GM12873 (cell line): ENCODE results near the gene SOS1.

Experiments
- TF ChIP-seq, protein P1 (sequence below): IDR thresholded peaks from 2 replicates; pipeline ENCODE4 v1.5.1; 2012; ENCODE audit warnings: low read depth, mild to moderate bottlenecking, moderate library complexity, low read length, control low read depth; ENCODE audit not compliant: insufficient read depth; ENCODE audit errors: missing control alignments

The SOS1 gene

DNA sequence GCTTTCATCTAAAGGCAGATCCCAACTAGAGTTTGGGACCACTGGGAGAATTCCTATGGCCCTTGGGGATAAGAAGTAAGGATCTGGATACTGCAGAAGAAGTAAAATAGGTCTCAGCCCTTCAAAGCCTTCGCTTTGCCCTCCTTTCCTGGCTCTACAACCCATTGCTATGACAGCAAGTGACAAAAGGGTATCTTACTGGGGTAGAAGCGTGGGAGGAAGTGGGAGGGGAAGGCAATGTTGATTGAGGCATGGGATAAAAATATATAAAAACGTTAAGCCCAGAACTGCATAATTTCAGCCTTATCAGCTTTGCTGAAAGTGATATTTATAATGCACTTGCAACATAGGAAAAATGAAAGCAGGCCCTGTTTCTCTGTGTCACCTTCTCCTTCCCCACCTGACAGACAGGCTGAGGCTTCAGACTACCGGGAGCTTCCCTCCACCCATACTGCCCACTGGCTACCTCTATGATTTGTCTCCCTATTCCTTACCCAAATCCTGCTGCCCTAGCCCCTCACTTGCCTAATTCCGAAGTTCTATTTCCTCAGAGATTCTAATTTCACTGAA is 14.9 kb upstream of the SOS1 start:
- TF ChIP-seq, protein P1, sequence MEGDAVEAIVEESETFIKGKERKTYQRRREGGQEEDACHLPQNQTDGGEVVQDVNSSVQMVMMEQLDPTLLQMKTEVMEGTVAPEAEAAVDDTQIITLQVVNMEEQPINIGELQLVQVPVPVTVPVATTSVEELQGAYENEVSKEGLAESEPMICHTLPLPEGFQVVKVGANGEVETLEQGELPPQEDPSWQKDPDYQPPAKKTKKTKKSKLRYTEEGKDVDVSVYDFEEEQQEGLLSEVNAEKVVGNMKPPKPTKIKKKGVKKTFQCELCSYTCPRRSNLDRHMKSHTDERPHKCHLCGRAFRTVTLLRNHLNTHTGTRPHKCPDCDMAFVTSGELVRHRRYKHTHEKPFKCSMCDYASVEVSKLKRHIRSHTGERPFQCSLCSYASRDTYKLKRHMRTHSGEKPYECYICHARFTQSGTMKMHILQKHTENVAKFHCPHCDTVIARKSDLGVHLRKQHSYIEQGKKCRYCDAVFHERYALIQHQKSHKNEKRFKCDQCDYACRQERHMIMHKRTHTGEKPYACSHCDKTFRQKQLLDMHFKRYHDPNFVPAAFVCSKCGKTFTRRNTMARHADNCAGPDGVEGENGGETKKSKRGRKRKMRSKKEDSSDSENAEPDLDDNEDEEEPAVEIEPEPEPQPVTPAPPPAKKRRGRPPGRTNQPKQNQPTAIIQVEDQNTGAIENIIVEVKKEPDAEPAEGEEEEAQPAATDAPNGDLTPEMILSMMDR: no peak

DNA sequence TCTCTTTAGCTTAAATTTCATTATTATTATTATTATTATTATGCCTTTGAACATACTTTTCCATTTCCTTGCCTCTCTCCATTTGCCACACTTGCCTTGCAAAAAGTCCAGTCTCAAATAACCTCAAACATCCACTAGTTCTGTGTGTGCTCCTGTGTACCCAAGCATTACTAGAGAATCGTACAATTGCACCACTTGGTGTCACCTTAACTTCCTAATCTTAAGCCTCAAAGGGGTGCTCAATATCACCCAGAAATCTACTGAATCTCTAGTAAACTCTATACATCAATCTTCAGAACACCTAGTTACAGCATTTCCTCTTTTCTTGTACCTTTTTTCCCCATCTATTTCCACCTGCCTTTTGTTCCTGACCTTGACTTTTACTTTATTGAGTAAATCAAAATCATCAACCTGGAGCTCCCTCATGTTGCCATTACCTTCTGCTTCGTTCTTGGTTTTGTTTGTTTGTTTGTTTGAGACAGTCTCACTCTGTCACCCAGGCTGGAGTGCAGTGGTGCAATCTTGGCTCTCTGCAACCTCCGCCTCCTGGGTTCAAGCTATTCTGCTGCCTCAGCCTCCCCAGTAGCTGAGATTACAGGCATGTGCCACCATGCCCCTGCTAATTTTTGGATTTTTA is 12.5 kb upstream of the SOS1 start:
- TF ChIP-seq, protein P1: no peak

DNA sequence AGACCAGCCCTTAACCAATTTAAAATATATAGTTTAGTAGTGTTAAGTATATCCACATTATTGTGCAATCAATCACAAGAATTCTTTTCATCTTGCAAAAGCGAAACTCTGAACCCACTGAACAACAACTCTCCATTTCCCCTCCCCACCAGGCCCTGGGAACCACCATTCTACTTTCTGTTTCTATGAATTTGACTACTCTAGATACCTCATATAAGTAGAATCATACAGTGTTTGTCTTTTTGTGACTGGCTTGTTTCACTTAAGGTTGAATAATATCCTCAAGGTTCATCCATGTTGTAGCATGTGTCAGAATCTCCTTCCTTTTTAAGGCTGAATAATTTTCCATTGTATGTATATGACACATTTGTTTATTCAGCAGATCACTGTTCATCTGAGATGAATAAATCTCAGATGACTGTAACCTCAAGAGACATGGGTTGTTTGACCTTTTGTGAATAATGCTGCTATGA is 8.1 kb upstream of the SOS1 start:
- TF ChIP-seq, protein P1: no peak

DNA sequence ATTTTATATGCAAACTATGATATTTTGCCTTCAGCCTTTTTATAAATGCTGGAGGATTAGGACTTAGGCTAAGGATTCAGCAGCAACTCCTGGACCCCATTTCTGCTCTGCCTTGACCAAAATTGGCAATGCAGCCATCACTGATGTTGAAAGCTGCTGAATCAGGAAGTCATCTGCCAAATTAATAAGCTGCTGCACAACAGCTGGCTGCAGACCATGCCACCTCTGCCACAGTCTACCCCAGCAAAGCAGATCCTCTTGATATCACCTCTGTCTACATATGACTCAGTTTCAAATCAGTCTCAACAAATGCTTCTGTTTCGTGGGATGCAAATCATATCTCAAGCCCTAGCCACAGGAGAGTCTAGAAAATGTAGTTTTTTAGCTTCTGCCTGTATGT is 7.1 kb upstream of the SOS1 start:
- TF ChIP-seq, protein P1: no peak

DNA sequence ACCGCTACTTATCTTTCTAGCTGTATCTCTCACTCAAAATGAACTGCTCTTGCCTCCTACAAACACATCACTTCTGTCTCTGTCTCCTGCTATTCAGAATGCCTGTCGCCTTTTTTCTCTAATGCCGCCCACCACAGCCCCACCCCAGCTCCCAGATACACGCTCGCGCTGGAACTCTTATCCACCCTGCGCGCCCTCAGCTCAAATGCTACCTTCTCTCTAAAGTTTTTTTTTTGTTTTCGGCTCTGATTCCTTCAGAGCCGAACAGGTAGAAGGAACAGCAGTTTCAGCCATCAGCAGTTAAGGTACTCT is 3.9 kb upstream of the SOS1 start:
- TF ChIP-seq, protein P1: no peak

DNA sequence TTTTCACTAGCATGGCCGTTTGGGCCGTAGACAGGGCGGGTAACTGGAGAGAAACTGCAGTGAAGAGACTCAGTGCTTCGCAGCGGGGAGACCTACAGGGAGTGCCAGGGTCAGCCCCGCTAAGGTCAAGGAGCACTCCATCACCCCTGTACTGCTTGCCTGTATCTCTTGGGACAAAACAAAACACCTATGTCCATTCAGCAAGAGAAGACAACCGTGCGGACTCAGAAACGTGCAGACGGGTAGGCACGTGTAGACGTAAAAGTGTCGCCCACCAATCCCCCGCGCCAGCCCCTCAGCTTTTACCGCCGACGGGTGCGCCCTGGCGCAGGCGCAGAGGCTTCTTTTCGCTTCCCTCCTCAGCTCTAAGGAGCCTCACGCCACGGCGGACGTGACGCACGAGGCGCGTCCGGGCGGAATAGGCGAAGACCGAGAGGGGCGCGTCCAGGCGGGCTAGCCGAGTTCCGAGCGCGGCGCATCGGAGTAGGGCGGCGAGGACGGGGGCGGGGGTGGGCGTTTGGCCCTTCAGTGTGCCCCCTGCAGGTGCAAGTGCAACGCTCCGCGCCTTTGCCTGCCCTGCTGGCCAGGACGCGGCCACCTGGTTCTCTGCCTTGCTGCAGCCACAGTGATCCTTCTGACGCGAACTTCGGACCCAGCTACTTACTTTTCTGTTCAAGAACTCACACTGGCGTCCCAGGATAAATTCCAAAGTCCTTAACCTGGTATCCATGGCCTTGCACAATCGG is 3.3 kb upstream of the SOS1 start:
- TF ChIP-seq, protein P1: peak; percentile 73

DNA sequence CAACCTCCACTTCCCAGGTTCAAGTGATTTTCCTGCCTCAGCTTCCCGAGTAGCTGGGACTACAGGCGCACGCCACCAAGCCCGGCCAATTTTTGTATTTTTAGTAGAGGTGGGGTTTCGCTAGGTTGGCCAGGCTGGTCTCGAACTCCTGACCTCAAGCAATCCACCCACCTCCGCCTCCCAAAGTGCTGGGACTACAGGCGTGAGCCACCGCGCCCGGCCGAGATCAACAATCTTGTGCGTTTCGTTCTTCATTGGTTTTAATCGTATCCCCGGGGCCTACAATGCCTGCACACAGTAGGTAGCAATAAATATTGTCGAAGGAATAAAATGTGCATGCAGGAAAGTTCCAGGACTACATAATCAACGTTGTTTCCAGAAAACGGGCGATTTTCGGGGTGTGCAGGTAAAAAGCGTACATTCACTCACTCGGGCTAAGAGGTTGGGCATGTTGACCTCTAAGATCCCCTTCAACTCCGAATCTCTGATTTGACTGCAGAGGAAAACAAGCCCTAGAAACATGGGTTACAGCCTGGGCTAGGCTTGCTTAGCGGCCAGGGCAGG is 2.7 kb upstream of the SOS1 start:
- TF ChIP-seq, protein P1: no peak
